Smooth muscle cell (in vitro differentiated cells): ENCODE measurements around the gene PAPSS2. TPM values are rescaled to one million over a fixed set of nuclear protein-coding genes. Genes with fewer than 3 reads are reported as not detected.
"Not testable (repeated sequence)": the region's sequence is repeated elsewhere in the genome, so short reads cannot be mapped to it uniquely, and the experiment has no call there.

ENCODE experiments used
- DNase-seq: peaks from one replicate; lab custom pipeline; 2025; ENCODE audit not compliant: unreplicated experiment; lab: John Stamatoyannopoulos, UW
- H2AFZ ChIP-seq: fragments of 200-600 bp; sonication (generic); 2 replicates; pipeline ENCODE4 v1.6.0; 2016; ENCODE audit warnings: antibody characterized with exemption, low read depth, mild to moderate bottlenecking
- H3F3A ChIP-seq: fragments of 200-600 bp; sonication (generic); 2 replicates; pipeline ENCODE4 v1.6.0; 2017; ENCODE audit warnings: antibody characterized with exemption, low read depth
- H3K27ac ChIP-seq: fragments of 200-600 bp; sonication (generic); 2 replicates; pipeline ENCODE4 v1.5.1; 2016; ENCODE audit warnings: low read depth, mild to moderate bottlenecking
- H3K27me3 ChIP-seq: fragments of 200-600 bp; sonication (generic); 2 replicates; pipeline ENCODE4 v1.6.1; 2016; ENCODE audit warnings: low read depth, mild to moderate bottlenecking
- H3K36me3 ChIP-seq: fragments of 200-600 bp; sonication (generic); 2 replicates; pipeline ENCODE4 v1.5.1; 2016; ENCODE audit warnings: low read depth
- H3K4me1 ChIP-seq: fragments of 200-600 bp; sonication (generic); 2 replicates; pipeline ENCODE4 v1.5.1; 2016; ENCODE audit warnings: low read depth
- H3K4me2 ChIP-seq: fragments of 200-600 bp; sonication (generic); 2 replicates; pipeline ENCODE4 v1.6.0; 2016; ENCODE audit warnings: mild to moderate bottlenecking
- H3K4me3 ChIP-seq: fragments of 200-600 bp; sonication (generic); 2 replicates; pipeline ENCODE4 v1.5.1; 2016; ENCODE audit warnings: mild to moderate bottlenecking
- H3K79me2 ChIP-seq: fragments of 200-600 bp; sonication (generic); 2 replicates; pipeline ENCODE4 v1.6.0; 2016; ENCODE audit warnings: low read depth, mild to moderate bottlenecking
- H3K9ac ChIP-seq: fragments of 200-600 bp; sonication (generic); 2 replicates; pipeline ENCODE4 v1.6.0; 2016; ENCODE audit warnings: low read depth
- H3K9me3 ChIP-seq: fragments of 200-600 bp; sonication (generic); replicated peaks from 2 replicates; pipeline ENCODE4 v1.5.1; 2016; ENCODE audit warnings: low read depth
- H4K20me1 ChIP-seq: fragments of 200-600 bp; sonication (generic); 2 replicates; pipeline ENCODE4 v1.6.0; 2016; ENCODE audit warnings: low read depth
- CTCF ChIP-seq: fragments of 200-600 bp; sonication (generic); IDR thresholded peaks from 2 replicates; pipeline ENCODE4 v1.5.1; 2017; ENCODE audit warnings: borderline replicate concordance, mild to moderate bottlenecking, antibody characterized with exemption; ENCODE audit not compliant: insufficient read depth, poor library complexity, severe bottlenecking
- WGBS: methylation state at CpG from one replicate; pipeline ENCODE4 v1.1.7; 2016; ENCODE audit warnings: low lambda C conversion rate; 5-methylcytosine and 5-hydroxymethylcytosine counted together
- polyA plus RNA-seq: library from polyadenylated mRNA; unstranded; fragments of >200 nt; fragmentation: Nextera tagmentation; extraction: Ambion mirVana; gene quantifications from 2 replicates; pipeline ENCODE4 v1.2.1, GENCODE V29; 2016
- total RNA-seq: library from RNA; depleted of rRNA; stranded (reverse); fragments of >200 nt; gene quantifications from 2 replicates; pipeline ENCODE4 v1.2.3, GENCODE V29; 2014

Gene PAPSS2
- total and polyA plus RNA-seq, 2 experiments from 2014 or later = 96.1 to 105 TPM

- no peak overlapping the region for H3K27ac ChIP-seq
- no peaks in the 10 kb centered on the region for H3K9me3 ChIP-seq
- no peaks in the 10 kb centered on the region for H4K20me1 ChIP-seq
- H3K4me3 ChIP-seq = no peak overlapping the region
- no peaks in the 10 kb centered on the region for H3K36me3 ChIP-seq
- no peak overlapping the region for H3K9ac ChIP-seq
- no peaks in the 10 kb centered on the region for H3K27me3 ChIP-seq
- no peaks in the 10 kb centered on the region for H3F3A ChIP-seq
- 73% methylated on average over 3 of the region's 3 CpGs for whole genome bisulfite sequencing
- DNase-seq = no peak
- no peaks in the 10 kb centered on the region for H3K4me1 ChIP-seq
- H3K4me2 ChIP-seq = no peak overlapping the region
- no peak for TF ChIP-seq CTCF
- H2AFZ ChIP-seq = no peak overlapping the region
- H3K79me2 ChIP-seq = no peaks in the 10 kb centered on the region
Observed at GRCh38 chr10:87615856-87616255, 43.8 kb upstream of the PAPSS2 start.

GRCh38 chr10:87617503-87617902 lies 42.2 kb upstream of the PAPSS2 start:
- H3F3A ChIP-seq = no peaks in the 10 kb centered on the region
- H3K9ac ChIP-seq = no peak overlapping the region
- H3K27me3 ChIP-seq = no peaks in the 10 kb centered on the region
- 95% methylated on average over 1 of the region's 1 CpG for WGBS
- no peaks in the 10 kb centered on the region for H3K9me3 ChIP-seq
- DNase-seq = no peak
- H3K4me2 ChIP-seq = no peak overlapping the region
- no peak for TF ChIP-seq CTCF
- no peaks in the 10 kb centered on the region for H3K4me1 ChIP-seq
- no peaks in the 10 kb centered on the region for H3K36me3 ChIP-seq
- no peaks in the 10 kb centered on the region for H3K79me2 ChIP-seq
- H3K27ac ChIP-seq = no peak overlapping the region
- H4K20me1 ChIP-seq = no peaks in the 10 kb centered on the region
- H2AFZ ChIP-seq = no peak overlapping the region
- H3K4me3 ChIP-seq = no peak overlapping the region

DNA sequence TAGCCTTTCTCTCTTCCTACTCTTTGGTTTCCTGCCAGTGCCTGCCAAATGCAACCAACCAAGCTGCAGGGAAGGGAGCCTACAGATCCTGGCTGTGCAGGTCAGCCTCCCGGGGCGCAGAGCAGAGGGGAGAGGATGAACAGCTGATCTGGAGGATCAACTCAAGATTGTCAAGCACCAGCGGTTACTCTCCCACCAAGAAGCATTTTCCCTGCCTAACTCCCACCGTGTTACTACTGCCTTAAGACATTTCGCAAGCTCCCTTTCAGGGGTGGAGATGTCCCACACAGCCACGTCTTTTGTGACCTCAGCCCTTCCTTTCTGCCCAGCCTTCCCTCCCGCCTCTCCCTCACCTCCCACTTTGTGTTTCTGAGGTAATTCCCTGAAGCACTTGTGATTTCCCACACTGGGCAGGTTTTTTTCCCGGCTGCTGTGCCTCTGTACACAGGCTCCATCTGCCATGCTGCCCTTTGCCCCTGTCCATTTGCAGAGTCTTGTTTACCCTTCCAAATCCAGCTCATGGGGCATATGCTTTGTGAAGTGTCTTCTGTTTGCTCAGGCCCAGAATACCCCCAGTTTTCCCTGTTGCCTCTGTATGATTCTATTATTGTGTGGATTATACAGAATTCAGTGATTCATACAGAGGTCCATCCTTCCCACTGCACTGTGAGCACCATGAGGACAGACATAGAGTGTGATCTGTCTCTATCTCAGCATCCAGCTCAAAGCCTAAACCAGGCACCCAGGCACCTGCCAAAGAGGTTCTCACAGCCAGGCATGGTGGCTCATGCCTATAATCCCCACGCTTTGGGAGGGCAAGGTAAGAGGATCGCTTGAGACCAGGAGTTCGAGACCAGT lies 40.9 kb upstream of the PAPSS2 start:
- no peak overlapping the region for H2AFZ ChIP-seq
- H3K4me1 ChIP-seq = no peaks in the 10 kb centered on the region
- no peaks in the 10 kb centered on the region for H3F3A ChIP-seq
- WGBS = 83% methylated on average over 11 of the region's 11 CpGs
- H3K27me3 ChIP-seq = no peaks in the 10 kb centered on the region
- no peak for DNase-seq
- no peaks in the 10 kb centered on the region for H3K9me3 ChIP-seq
- no peak for TF ChIP-seq CTCF
- no peaks in the 10 kb centered on the region for H4K20me1 ChIP-seq
- no peak overlapping the region for H3K4me3 ChIP-seq
- H3K79me2 ChIP-seq = no peaks in the 10 kb centered on the region
- H3K4me2 ChIP-seq = no peak overlapping the region
- no peaks in the 10 kb centered on the region for H3K36me3 ChIP-seq
- no peak overlapping the region for H3K27ac ChIP-seq
- H3K9ac ChIP-seq = no peak overlapping the region

GRCh38 chr10:87619705-87620104 lies 40.0 kb upstream of the PAPSS2 start:
- Histone ChIP-seq H3K27me3 (no peaks in the 10 kb centered on the region), H3K9ac (no peak overlapping the region), H3K79me2 (no peaks in the 10 kb centered on the region), H2AFZ (no peak overlapping the region), H3K36me3 (no peaks in the 10 kb centered on the region), H3K27ac (no peak overlapping the region), H3K4me3 (no peak overlapping the region), H4K20me1 (no peaks in the 10 kb centered on the region), H3K4me1 (no peaks in the 10 kb centered on the region), H3F3A (no peaks in the 10 kb centered on the region), H3K4me2 (no peak overlapping the region), H3K9me3 (no peaks in the 10 kb centered on the region)
- TF ChIP-seq CTCF = no peak
- DNase-seq = no peak
- 83% methylated on average over 5 of the region's 5 CpGs for WGBS

DNA sequence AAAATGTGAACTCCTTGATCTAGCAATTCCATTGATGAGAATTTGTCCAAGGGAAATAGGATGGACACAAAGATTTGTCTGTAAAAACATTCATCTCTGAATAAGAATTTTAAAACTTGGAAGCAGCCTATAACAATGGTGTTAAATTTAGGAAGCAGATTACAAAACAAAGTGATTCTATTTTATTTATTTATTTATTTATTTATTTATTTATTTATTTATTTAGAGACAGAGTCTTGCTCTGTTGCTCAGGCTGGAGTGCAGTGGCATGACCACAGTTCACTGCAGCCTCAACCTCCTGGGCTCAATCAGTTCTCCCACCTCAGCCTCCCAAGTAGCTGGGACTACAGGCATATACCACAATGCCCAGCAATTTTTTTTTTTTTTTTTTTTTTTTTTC lies 38.2 kb upstream of the PAPSS2 start:
- not testable (repeated sequence) for H4K20me1 ChIP-seq, H2AFZ ChIP-seq, H3K36me3 ChIP-seq, H3K27ac ChIP-seq, H3K4me2 ChIP-seq, DNase-seq, H3K27me3 ChIP-seq, H3K4me1 ChIP-seq, H3K9me3 ChIP-seq, H3K4me3 ChIP-seq, H3K79me2 ChIP-seq, H3F3A ChIP-seq, H3K9ac ChIP-seq
